ENCODE results near the gene ZNHIT2. TPM values are rescaled to one million over a fixed set of nuclear protein-coding genes. Genes with fewer than 3 reads are reported as not detected.

The ZNHIT2 gene
- total and polyA plus RNA-seq, 2 experiments from 2014 or later: 17.7 to 18.1 TPM

DNA sequence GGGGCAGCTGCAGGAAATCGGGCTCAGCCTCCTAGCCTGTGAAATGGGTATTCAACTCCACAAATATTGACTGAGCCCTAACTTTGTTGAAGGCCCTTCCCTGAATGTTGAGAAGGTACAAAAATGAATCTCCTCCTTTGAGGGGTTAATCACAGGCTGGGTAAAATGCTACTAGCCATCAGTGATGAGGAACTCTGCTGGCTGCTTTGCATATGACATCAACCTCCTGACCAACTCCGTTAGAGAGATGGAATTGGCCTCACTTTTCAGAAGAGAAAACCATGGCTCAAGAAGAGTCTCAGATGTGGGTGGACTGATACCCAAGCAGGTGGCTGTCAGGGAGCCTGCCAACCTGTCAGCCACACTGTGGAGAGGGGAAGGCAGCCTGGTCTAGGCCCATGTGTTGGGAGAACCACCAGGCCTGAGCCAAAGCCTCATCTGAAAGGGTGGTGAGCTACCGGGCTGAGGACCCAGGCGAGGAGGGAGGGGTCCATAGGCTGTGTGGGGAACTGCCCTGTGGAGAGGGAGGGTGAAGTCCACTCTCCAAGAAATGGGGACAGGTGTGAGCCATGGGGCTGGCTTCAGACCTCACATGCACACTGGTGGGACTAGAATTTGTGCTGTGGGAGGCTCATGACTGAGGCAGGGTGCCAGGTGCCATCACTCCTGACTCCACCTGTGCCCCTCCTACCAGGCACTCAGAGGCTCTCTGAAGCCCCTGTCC lies 45.4 kb downstream of the ZNHIT2 start:
- no peak for DNase-seq (ENCODE audit: low spot score)
- no peak overlapping the region for H2AFZ ChIP-seq
- no peak for ATAC-seq
- H3K27me3 ChIP-seq (ENCODE audit: insufficient read depth): no peaks in the 10 kb centered on the region
- TF ChIP-seq EZH2phosphoT487 (IDR thresholded peaks at IDR 0.05; ENCODE audit: unreplicated experiment) (no peak), ZNF331 (CRISPR knock-in tag; IDR thresholded peaks at IDR 0.05; ENCODE audit: low read depth) (no peak)
- TF ChIP-seq, protein P1, sequence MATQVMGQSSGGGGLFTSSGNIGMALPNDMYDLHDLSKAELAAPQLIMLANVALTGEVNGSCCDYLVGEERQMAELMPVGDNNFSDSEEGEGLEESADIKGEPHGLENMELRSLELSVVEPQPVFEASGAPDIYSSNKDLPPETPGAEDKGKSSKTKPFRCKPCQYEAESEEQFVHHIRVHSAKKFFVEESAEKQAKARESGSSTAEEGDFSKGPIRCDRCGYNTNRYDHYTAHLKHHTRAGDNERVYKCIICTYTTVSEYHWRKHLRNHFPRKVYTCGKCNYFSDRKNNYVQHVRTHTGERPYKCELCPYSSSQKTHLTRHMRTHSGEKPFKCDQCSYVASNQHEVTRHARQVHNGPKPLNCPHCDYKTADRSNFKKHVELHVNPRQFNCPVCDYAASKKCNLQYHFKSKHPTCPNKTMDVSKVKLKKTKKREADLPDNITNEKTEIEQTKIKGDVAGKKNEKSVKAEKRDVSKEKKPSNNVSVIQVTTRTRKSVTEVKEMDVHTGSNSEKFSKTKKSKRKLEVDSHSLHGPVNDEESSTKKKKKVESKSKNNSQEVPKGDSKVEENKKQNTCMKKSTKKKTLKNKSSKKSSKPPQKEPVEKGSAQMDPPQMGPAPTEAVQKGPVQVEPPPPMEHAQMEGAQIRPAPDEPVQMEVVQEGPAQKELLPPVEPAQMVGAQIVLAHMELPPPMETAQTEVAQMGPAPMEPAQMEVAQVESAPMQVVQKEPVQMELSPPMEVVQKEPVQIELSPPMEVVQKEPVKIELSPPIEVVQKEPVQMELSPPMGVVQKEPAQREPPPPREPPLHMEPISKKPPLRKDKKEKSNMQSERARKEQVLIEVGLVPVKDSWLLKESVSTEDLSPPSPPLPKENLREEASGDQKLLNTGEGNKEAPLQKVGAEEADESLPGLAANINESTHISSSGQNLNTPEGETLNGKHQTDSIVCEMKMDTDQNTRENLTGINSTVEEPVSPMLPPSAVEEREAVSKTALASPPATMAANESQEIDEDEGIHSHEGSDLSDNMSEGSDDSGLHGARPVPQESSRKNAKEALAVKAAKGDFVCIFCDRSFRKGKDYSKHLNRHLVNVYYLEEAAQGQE (IDR thresholded peaks at IDR 0.05; ENCODE audit: unreplicated experiment): no peak
- no peaks in the 10 kb centered on the region for H3K36me3 ChIP-seq (ENCODE audit: insufficient read depth)
- no peak overlapping the region for H3K27ac Mint-ChIP-seq
- no peak overlapping the region for H3K4me3 ChIP-seq
- peaks cover 15% of the 10 kb centered on the region for H3K4me1 Mint-ChIP-seq
- H4K20me1 ChIP-seq (replicated peaks; ENCODE audit: insufficient read depth): peaks cover under 1% of the 10 kb centered on the region
- H3K4me2 ChIP-seq: no peak overlapping the region
- H3K27ac ChIP-seq (ENCODE audit: low read depth): no peak overlapping the region
- H3K4me1 ChIP-seq (ENCODE audit: insufficient read depth): peaks cover 5% of the 10 kb centered on the region
- no peaks in the 10 kb centered on the region for H3K9me3 Mint-ChIP-seq
- H3F3A ChIP-seq (replicated peaks; ENCODE audit: low read depth): no peaks in the 10 kb centered on the region
- peaks cover 2% of the 10 kb centered on the region; the same call in 1 of the 2 replicates for H3K79me2 ChIP-seq (replicated peaks; ENCODE audit: insufficient read depth)
- H3K36me3 Mint-ChIP-seq (ENCODE audit: low read depth): peaks cover 17% of the 10 kb centered on the region
- H3K9me2 ChIP-seq (ENCODE audit: insufficient read depth): no peaks in the 10 kb centered on the region
- peaks cover 15% of the 10 kb centered on the region for H3K27me3 Mint-ChIP-seq (ENCODE audit: insufficient read depth, low read depth, poor library complexity)
- H3K4me3 Mint-ChIP-seq: no peak overlapping the region

DNA sequence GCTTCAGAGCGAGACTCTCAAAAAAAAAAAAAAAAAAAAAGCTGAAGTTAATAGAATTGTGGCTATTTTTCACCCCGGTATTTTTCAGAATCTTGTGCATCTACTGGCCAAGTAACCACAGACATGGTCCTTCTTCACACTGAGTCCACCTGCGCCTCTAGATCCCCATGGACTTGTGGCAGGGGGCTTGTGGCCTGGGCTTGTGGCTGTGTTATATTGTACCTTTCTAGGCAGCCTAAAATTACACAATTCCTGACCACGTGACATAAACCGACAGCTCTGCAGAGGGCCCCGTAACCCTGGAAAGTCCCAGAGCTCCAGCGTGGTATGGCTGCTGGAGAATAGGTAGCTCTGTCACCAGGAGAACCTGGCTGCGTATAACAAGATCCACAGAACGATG lies 48.3 kb downstream of the ZNHIT2 start:
- Mint-ChIP-seq H3K27ac (no peak overlapping the region), H3K4me1 (peaks cover 32% of the 10 kb centered on the region), H3K36me3 (ENCODE audit: low read depth) (no peaks in the 10 kb centered on the region), H3K4me3 (no peak overlapping the region), H3K27me3 (ENCODE audit: insufficient read depth, low read depth, poor library complexity) (peaks cover 12% of the 10 kb centered on the region), H3K9me3 (no peaks in the 10 kb centered on the region)
- no peak overlapping the region for H3K27ac ChIP-seq (ENCODE audit: low read depth)
- no peaks in the 10 kb centered on the region for H4K20me1 ChIP-seq (replicated peaks; ENCODE audit: insufficient read depth)
- no peaks in the 10 kb centered on the region for H3K27me3 ChIP-seq (ENCODE audit: insufficient read depth)
- TF ChIP-seq, protein P2, sequence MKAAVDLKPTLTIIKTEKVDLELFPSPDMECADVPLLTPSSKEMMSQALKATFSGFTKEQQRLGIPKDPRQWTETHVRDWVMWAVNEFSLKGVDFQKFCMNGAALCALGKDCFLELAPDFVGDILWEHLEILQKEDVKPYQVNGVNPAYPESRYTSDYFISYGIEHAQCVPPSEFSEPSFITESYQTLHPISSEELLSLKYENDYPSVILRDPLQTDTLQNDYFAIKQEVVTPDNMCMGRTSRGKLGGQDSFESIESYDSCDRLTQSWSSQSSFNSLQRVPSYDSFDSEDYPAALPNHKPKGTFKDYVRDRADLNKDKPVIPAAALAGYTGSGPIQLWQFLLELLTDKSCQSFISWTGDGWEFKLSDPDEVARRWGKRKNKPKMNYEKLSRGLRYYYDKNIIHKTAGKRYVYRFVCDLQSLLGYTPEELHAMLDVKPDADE (IDR thresholded peaks at IDR 0.05): no peak
- TF ChIP-seq, protein P1 (IDR thresholded peaks at IDR 0.05; ENCODE audit: unreplicated experiment): no peak
- TF ChIP-seq EZH2phosphoT487 (IDR thresholded peaks at IDR 0.05; ENCODE audit: unreplicated experiment): no peak
- DNase-seq (ENCODE audit: low spot score) (no peak), ATAC-seq (no peak)
- no peaks in the 10 kb centered on the region for H3K36me3 ChIP-seq (ENCODE audit: insufficient read depth)
- H3K4me2 ChIP-seq: no peak overlapping the region
- H3K4me3 ChIP-seq: no peak overlapping the region
- H3K79me2 ChIP-seq (replicated peaks; ENCODE audit: insufficient read depth): no peaks in the 10 kb centered on the region
- H3K9me2 ChIP-seq (ENCODE audit: insufficient read depth): no peaks in the 10 kb centered on the region
- H3F3A ChIP-seq (replicated peaks; ENCODE audit: low read depth): no peaks in the 10 kb centered on the region
- no peak overlapping the region for H2AFZ ChIP-seq
- H3K4me1 ChIP-seq (ENCODE audit: insufficient read depth): peaks cover 13% of the 10 kb centered on the region

Measured in GM23338 (cell line).